ENCODE measurements around the gene PLXNA1.

Gene PLXNA1

GRCh38 chr3:126972866-126973265 is 10.0 kb upstream of the PLXNA1 start:
- H3K4me3 ChIP-seq (replicated peaks; ENCODE audit: low read depth, low read length), result no peak overlapping the region
- no peak for TF ChIP-seq CTCF (IDR thresholded peaks at IDR 0.05; ENCODE audit: low read length, missing control alignments)
- DNase-seq (ENCODE audit: low read depth), result no peak

GRCh38 chr3:126973814-126974213 is 9.1 kb upstream of the PLXNA1 start:
- no peak for DNase-seq (ENCODE audit: low read depth)
- no peak overlapping the region for H3K4me3 ChIP-seq (replicated peaks; ENCODE audit: low read depth, low read length)
- TF ChIP-seq CTCF (IDR thresholded peaks at IDR 0.05; ENCODE audit: low read length, missing control alignments), result no peak

GRCh38 chr3:126974756-126975155 is 8.2 kb upstream of the PLXNA1 start:
- H3K4me3 ChIP-seq (replicated peaks; ENCODE audit: low read depth, low read length), result no peak overlapping the region
- DNase-seq (ENCODE audit: low read depth), result no peak
- no peak for TF ChIP-seq CTCF (IDR thresholded peaks at IDR 0.05; ENCODE audit: low read length, missing control alignments)

GRCh38 chr3:126976906-126977305 is 6.0 kb upstream of the PLXNA1 start:
- no peak for DNase-seq (ENCODE audit: low read depth)
- H3K4me3 ChIP-seq (replicated peaks; ENCODE audit: low read depth, low read length), result no peak overlapping the region
- TF ChIP-seq CTCF (IDR thresholded peaks at IDR 0.05; ENCODE audit: low read length, missing control alignments), result no peak

GRCh38 chr3:126977821-126978220 is 5.1 kb upstream of the PLXNA1 start:
- no peak for TF ChIP-seq CTCF (IDR thresholded peaks at IDR 0.05; ENCODE audit: low read length, missing control alignments)
- DNase-seq (ENCODE audit: low read depth), result no peak
- H3K4me3 ChIP-seq (replicated peaks; ENCODE audit: low read depth, low read length), result no peak overlapping the region

- TF ChIP-seq CTCF (IDR thresholded peaks at IDR 0.05; ENCODE audit: low read length, missing control alignments), result no peak
- no peak overlapping the region for H3K4me3 ChIP-seq (replicated peaks; ENCODE audit: low read depth, low read length)
- no peak for DNase-seq (ENCODE audit: low read depth)
Observed at GRCh38 chr3:126978291-126978690, 4.6 kb upstream of the PLXNA1 start.

- H3K4me3 ChIP-seq (replicated peaks; ENCODE audit: low read depth, low read length), result no peak overlapping the region
- TF ChIP-seq CTCF (IDR thresholded peaks at IDR 0.05; ENCODE audit: low read length, missing control alignments), result no peak
- DNase-seq (ENCODE audit: low read depth), result no peak
Observed at GRCh38 chr3:126979046-126979628, 3.8 kb upstream of the PLXNA1 start.

Measured in fibroblast of pulmonary artery (primary cell).